Kidney tubule cell (primary cell): ENCODE results near the gene GPR4.
"Not testable (repeated sequence)": the region's sequence is repeated elsewhere in the genome, so short reads cannot be mapped to it uniquely, and the experiment has no call there.

ENCODE experiments used
- DNase-seq: peaks from one replicate; pipeline ENCODE4 v3.0.0-alpha.2; 2018; ENCODE audit warnings: low spot score

GPR4 gene

DNA sequence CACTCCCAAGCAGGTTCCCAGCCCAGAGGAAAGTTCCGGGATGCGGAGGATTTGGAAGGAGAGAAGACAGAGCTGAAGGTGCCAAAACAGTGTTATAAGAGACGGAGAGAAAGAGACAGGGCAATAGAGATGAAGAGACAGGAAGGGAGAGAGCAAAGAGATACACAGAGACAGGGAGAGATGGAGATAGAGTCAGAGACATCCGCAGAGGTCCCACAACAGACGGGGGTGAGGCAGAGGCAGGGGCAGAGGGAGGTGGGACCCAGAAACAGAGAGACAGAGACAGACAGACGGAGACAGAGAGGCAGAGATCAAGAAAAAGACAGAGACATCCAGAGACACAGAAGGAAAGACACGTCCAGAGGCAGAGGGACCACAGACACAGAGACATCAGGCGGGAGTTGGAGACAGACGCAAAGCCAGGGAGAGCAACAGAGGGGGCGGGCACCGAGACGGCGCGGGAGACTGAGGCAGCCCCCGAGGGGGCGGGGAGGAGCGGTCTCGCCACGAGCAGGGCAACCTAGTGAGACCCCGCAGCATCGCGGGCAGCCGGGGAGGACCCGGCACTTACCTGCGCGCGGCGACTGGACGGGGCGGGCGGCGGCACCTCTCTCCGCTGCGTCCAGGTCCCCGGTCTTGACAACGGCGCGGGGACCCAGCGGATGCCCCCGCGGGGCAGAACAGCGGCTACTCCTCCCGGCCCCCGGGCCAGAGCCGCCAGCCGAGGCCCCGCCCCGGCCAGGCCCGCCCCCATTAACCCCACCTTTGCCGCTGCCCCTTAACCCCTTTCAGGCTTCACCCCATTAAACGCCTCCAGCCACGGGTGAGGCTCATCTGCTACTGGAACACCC, at the start of gene GPR4:
TSS of gene GPR4 (minus strand) at position 689 of the 851 bp plus-strand sequence. CDS start 10,346 bp downstream, outside the sequence.
- no peak for DNase-seq

DNA sequence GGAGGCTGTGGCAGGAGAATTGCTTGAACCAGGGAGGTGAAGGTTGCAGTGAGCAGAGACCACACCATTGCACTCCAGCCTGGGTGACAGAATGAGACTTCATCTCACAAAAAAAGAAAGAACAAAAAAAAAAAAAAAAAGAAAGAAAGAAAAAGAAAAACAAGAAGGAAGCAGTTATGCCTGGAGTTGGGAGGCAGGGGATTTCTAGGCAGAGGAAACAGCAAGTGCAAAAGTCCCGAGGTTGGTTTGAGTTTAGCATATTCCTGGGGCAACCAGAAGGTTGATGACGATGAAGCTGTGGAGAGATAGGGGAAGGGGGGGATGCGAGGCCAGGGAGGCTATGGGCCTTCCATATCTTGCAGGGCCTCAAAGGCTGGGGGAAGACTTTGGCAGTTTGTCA, 48.7 kb upstream of the GPR4 start:
- DNase-seq, result no peak

DNA sequence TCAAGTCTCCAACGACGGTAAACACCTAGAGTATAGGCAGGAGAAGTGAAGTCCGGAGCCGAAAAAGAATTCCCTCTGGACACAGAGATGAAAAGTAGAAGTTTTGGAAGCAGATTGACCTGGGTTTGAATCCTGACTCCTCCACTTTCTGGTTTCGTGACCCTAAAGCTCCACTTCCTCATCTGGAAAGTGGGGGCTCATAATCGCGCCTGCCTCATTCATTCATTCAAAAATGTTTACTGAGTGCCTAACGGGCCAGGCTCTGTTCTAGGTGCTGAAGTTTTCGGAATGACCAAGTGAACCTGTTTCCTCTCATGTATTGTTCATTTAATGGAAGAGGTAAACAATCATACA, 44.3 kb upstream of the GPR4 start:
- DNase-seq, result no peak

DNA sequence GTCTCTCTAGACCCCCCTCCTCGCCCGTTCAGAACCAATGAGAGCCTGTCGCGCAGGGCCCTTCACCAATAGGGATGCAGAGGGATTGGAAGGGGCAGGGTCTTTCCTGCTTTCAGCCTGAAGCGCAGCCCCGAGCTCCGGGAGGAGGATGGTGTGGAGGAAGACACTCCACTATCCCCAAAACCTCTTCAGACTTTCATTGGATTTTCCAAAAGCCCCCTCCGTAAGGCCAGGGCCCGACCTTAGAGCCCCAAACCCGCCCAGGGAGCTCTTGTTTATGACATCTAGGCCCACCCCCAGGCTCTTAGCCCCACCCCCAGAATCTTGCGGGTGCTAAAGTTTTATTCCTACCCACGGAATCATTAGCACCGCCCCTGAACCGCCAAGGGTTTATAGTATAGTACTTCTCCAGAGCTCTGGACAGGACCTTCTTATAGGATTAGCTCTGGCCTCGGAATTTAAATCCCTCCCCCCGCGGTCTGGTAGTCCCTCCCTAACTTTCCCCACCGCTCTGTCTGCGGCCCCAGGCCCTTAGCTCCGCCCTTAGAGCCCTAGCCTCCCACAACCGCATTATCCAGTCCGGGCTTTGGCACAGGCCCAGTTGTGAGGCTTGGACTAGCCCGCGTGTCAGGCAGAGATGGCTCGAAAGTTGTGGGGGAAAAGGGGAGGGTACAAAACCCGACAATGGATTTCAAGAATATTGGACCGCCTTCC, 43.8 kb upstream of the GPR4 start:
- DNase-seq, result peak; percentile 70

DNA sequence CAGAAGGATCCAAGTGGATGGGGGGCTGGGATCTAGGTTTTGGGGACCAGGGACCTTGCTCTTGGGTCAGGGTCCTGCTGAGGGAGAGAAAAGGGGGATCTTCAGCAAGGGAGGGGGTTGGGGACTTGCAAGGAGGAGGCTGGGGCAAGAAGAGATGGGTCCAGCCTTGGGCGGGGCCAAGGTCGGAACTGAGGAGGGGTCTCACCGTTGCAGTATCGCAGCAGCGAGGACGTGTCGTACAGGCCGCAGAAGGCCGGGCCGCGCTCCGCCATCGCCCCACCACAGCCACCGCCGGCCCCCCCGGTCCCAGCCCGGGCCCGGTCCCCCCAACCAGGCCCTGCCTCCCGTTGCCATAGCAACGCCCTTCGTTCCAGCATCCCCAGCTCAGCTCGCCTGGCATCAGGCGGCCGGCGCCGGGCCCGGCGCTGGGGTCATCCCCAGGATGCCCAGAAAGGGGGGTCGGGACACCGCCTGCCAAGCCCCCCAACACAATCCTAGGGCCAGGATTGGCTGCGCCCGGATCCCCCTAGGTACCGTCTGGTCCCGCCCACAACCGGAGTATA, 43.1 kb upstream of the GPR4 start:
- DNase-seq, result no peak

DNA sequence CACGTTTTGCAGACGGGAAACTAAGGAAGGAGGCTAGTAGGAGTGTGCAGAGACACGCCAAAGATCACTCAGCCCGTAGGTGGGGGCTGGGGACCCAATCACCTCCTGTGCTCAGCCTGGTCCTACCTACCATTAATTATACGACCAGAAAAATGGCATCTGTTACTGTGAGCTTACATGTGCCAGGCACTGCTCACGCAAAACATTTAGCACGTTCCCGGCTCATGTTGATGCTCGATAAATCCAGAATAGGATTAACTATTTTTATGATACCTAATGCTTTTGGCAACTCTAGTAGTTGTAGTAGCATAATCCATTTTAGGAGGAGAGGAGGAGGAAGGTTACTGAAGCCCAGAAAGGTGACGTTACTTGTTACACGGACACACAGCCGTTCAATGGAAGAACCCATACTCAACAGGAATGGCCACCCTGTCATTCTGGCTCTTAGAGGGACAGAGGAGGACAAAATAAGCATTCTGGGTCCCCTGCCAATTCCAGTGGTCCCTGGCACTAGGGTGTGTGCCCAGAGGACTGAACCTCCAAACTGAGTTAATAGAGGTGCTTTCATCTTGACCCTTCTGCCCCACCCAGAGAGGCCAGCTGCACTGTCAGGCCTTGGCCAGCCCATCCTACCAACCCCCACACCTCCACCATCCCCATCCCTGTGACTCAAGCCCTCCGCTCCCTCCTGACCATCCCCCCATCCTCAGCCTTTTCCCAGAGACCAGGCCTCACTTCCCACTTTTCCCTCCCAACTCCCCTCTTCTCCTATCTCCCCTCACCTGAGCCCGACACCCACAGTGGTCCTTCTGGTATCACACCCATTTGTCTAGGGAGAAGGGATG, 42.1 kb upstream of the GPR4 start:
- DNase-seq, result no peak

DNA sequence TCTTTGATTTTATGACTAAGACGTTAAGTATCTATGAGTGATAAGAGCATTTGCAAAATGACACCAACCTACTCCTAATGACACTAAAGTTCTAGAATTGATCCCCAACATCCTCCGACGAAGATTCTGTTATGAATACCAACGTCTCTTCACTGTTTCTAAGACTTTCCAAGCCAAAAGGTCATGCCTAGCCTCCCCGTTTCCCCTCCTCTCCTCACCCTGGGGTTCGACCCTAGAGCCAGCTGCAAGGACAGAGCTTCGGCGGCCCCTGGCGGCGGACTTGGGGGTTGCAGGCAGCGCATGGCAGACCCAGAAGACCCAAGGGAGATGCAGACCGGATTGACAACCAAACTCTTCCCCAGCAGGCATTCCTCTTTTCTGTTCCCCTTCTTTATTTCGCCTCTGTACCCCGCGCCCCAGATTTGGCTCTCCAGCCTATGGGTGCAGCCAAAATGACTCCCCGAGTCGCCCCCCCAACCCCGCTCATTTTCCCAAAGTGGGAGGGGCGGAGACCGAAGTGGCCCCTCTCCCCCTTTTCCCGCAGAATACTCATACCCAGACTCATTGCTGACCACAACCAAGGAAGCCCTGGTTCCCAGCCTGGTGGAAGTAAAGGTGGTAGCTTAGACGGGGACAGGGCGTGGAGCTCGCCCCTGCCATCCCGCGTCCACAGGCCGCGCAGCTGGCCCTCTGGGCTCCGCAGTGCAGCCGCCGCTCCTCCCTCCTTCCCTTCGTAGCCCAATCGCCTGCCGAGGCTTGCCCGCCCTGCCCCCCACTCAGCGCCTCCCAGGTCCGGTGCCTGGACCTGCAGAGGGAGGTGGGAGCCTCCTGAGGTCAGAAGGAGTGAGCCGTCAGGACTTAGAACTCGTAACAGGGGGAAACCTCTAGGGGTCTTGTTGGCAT, 41.3 kb upstream of the GPR4 start:
- peak; percentile 72 for DNase-seq

DNA sequence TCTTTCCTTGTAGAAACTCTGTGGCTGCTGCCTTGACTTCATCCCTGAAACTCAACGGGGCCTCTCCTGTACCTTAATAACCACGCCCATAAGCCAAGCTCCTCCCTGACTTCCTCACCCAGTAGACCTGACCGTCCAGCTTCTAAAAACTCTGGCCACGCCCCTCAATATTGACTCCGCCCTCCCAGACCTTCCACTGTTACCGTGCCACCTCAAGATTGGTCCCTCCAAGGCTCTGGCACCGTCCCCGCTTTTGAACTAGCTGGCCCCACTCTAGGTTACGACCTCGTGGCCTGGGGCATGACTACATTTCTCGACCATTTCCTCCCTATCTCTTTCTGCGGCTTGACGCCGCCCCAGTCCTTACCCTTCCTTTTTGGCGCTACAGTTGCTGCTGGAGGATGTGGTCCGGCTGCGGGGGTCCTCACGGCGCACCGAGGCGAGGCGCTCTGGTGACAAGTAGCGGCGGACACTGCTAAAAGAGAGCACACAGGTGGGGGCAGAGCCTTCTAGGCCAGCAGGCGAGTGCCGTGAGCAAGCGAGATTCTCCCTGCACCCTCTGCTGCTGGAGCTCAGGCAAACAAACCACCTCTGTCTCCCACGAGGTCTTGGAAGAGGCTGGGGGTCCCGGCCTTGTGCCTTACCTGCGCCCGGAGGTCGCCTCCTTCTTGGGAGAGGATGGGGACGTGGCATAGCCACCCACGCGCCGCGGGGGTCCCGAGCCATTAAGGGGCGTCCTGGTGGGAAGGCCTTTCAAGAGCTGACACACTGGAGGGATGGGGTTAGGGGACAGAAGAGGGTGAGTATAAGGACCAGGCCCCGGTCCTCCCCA, 39.5 kb upstream of the GPR4 start:
- peak; percentile 96 for DNase-seq

DNA sequence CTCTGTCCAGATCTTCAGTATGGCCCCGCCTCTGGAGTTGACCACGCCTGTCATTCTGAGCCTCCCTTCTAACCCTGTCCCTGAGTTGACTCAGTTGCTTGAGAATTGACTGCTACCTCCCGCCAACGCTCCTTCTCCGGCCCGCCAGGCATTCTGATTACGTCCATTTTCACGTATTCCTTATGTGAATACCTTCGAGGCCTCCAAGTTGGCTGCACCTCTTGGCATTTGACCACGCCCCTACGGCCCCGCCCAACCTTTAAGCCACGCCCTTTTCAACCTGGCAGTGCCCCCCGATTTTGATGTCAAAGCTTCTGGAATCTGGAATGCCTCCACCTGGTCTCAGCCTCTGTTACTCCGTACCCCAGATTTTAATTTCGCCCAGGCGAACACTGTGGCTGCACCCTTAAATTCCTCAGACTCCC, 38.8 kb upstream of the GPR4 start:
- DNase-seq, result no peak

DNA sequence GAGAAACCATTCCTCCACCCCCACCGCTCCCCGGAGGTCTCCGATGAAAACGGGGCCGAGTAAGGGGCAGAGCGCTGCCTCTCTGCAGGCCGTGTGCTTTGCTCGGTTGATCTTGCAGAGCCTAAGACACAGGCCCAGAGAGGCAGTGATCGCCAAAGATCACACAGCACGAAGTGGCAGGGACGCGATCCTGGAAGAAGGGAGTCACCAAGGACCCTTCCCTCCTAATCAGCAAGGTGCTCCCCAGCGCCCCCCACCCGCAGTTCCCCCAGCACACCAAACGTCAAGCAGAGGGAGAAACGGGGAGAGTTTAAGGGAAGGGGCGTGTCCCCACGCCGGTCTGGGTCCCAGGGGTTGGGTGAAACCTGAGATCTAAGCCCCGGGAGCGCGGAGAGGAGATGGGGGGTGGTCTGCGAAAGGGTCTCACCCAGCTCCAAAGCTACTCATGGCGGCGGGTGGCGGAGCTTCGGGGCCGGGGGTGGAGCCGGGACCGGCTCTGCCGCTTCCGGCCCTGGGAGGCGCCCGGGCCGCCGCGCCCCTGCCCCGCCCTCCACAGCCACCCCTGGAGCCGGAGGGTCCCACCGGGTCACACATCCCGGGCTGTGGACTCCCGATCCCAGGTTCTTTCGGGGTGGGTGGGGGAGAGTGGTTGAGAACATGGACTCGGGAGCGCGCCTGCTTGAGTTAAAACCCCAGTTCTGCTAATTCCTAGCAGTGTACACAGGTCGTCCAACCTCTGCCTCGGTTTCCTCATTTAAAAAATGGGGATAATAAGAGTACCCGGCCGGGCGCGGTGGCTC, 37.1 kb upstream of the GPR4 start, which contains the start of gene EML2:
TSS of gene EML2 (minus strand) at position 468 of the 800 bp plus-strand sequence. CDS start at position 447, 21 bp downstream.
- peak; percentile 26 for DNase-seq

DNA sequence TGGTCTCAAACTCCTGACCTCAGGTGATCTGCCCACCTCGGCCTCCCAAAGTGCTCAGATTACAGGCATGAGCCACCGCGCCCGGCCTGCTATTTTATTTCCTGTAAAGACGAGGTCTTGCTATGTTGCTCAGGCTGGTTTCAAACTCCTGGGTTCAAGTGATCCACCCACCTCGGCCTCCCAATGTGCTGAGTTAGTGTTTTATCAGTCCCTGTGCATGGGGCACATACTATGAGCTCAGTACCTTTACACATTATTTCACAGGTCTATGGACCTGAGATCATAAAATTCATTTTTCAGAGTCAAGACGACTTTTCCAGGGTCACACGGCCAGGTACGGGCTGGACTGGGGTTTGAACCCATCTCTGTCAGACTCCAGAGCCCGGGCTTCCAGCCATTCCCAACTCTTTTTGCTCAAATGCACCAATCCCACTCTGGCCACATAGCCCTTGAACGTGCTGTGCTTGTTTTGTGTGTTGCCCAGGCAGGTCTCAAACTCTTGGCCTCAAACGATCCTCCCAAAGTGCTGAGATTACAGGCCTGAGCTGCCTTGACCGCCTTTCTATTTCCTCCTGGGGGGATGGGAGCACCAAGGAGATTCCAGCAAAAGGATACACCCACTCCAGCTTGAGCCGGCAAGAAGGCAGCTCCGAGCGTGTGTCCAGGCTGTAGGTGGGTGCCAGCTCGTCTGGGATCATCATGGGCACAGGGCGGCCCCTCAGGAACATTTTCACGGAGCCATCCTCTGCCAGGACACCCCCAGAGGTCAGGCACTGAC, 36.1 kb upstream of the GPR4 start:
- peak; percentile 61 for DNase-seq

DNA sequence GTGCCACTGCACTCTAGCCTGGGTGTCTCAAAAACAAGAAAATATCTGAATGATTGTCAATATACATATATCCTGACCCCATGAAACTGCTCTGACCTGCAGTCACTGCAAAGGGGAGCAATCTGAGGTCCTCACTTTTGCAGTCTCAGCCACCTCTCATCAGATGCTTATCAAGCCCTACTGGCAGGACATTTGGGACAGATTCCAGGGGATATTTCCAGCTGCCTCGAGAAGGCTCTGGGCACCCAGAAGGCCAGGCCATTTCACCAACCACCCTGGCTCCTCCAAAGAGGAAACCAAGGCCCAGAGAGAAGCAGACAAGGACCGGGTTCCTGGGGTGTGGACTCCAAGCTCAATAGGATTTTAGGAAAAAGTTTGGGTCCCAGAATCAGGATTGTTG, 34.9 kb upstream of the GPR4 start:
- DNase-seq, result no peak

DNA sequence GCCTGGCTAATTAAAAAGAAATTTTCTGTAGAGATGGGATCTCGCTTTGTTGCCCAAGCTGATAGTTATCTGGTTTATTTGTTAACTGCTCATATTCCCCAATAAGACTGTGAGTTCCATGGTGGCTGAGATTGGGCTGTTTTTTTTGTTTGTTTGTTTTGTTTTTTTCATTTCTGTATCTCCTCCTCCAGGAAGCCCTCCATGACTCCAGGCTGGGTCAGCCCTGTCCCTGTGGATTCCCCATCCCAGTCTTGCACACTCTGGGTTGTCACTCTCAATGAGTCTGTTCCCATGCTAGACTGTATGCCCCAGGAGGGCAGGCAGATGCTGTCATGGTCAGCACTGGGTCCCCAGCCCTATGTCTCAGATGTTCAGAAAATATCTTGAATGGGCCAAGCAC, 34.3 kb upstream of the GPR4 start:
- no peak for DNase-seq

DNA sequence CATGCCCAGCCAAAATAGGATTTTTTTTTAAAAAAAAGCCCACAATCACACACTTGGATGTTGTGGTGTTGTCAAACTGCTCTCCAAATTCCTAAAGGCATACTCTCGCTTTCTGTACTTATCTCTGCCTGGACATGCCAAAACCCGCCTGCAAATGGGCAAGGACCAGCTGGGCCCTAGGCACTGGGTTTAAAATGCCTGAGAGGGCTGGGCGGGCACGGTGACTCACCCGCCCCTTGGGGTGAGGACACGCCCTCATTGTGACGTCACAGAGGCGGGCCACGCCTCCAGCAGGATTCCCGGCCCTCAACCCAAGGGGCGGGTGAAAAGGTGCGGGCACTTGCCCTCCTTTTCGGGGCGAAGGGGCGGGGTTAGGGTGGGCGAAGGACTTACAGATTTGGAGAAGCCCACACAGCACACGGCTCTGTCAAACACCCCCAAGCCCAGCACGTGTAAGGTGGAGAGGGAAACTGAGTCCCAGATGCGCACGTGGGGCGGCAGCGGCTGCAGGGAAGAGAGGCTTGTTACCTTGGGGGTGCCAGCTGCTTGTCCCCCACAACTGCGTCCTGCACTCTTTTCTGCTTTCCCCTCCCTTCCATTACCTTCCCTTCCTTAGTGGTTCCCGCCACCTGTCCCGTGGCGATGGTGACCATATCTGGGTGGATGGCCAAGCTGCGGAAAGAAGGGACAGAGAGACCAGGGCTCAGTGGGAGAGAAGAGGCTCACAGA, 30.6 kb upstream of the GPR4 start:
- peak; percentile 83 for DNase-seq

DNA sequence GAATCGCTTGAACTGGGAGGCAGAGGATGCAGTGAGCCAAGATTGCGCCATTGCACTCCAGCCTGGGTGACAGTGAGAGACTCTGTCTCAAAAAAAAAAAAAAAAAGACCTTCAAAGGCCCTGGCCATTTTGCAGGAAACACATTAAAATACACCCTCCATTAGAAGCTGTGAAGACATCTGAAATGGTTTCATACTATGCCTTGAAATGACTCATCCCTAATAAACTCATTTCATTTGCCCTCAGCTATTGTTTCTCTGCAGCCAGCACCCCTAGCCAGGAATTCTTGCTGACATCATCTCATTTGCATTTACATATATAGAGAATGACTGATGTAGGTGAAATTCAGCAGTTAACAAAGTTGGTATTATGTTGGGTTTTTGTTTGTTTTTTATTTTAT, 28.5 kb upstream of the GPR4 start:
- peak; percentile 92 for DNase-seq

DNA sequence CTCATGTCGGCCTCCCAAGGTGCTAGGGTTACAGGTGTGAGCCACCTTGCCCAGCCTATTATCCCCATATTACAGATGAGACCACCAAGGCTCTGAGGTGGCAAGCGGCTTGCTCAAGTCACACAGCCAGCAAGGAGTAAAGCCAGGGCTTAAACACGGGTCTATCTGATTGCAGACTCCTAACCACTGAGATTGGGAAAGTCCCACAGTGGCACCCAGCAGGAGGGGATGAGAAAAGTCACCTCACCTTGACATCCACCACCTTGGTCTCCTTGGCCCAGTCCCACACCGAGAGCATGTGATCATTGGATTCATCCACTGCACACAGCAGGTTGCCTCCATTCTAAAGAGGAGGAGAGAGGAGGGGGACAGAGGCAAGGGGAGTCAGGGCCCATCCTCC, 27.7 kb upstream of the GPR4 start:
- no peak for DNase-seq

DNA sequence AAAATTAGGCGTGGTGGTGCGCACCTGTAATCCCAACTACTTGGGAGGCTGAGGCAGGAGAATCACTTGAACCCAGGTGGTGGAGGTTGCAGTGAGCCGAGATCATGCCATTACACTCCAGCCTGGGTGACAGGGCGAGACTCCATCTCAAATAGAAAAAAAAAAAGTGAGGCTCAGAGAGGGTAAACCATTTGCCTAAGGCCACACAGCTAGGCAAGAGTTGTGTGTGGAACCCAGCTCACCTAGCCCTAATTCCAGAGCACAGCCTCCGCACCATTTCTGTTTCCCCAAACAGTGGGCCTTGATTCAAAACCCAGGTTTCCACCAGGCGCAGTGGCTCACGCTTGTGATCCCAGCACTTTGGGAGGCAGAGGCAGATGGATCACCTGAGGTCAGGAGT, 26.2 kb upstream of the GPR4 start:
- not testable (repeated sequence) for DNase-seq

DNA sequence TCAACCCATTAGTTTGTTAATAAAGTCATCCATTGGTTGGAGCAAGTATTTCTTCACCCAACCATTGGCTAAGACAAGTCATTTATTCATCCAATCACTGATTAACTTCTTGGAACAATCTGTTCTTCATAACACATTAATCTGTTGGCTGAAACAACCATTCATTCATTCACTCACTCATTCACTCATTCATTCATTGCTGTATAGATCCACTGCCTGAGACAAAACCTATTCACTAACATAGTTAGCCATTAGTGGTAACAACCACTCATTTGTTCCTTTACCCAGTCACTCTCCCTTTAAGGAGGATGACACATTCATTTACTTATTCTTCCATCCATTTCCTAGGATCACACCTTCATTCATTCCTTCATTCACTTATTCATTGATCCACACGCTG, 22.0 kb upstream of the GPR4 start:
- no peak for DNase-seq
